Esophagus muscularis mucosa (tissue), 4 donors: ENCODE results near the gene MCF2. TPM values are rescaled to one million over a fixed set of nuclear protein-coding genes. Genes with fewer than 3 reads are reported as not detected.

Source experiments
- DNase-seq: peaks from one replicate; pipeline ENCODE4 v3.0.0-alpha.2; 2017; ENCODE audit errors: extremely low spot score
- H3K27ac ChIP-seq, 4 donors: fragments of 200-600 bp; sonication (generic); replicated peaks in 1 of 4; 1 replicate in 3 of 4; 2 replicates in 1 of 4; pipeline ENCODE4 v1.5.1; 2016 to 2019; ENCODE audit warnings: mild to moderate bottlenecking in 1 of 4
- H3K27me3 ChIP-seq, 4 donors: fragments of 200-600 bp; sonication (generic); one replicate each; pipeline versions ENCODE4 v1.5.1 to v1.6.0; 2016 to 2019
- H3K36me3 ChIP-seq, 4 donors: fragments of 200-600 bp; sonication (generic); one replicate each; pipeline ENCODE4 v1.5.1; 2016 to 2019
- H3K4me1 ChIP-seq, 4 donors: fragments of 200-600 bp; sonication (generic); one replicate each; pipeline ENCODE4 v1.5.1; 2016 to 2019
- H3K4me3 ChIP-seq, 4 donors: fragments of 200-600 bp; sonication (generic); 1 replicate in 2 of 4; 2 replicates in 2 of 4; pipeline ENCODE4 v1.5.1; 2016 to 2019; ENCODE audit warnings: mild to moderate bottlenecking in 4 of 4, moderate library complexity in 1 of 4
- H3K9me3 ChIP-seq, 4 donors: fragments of 200-600 bp; sonication (generic); 1 replicate in 3 of 4; 2 replicates in 1 of 4; pipeline ENCODE4 v1.5.1; 2016 to 2019
- EP300 ChIP-seq: sonication (generic); formaldehyde crosslinking; IDR thresholded peaks from one replicate; pipeline ENCODE4 v1.6.1; 2017; ENCODE audit warnings: antibody characterized with exemption
- POLR2A ChIP-seq: fragments of 450-650 bp; IDR thresholded peaks from one replicate; pipeline ENCODE4 v1.6.1; 2017; ENCODE audit warnings: antibody characterized with exemption, moderate library complexity, mild to moderate bottlenecking, low read depth
- POLR2AphosphoS5 ChIP-seq, 2 donors: sonication (generic); formaldehyde crosslinking; IDR thresholded peaks; one replicate each; pipeline ENCODE4 v1.6.1; 2017; ENCODE audit warnings: antibody characterized with exemption in 2 of 2
- WGBS: methylation state at CpG from one replicate; pipeline ENCODE4 v1.1.5; 2018; 5-methylcytosine and 5-hydroxymethylcytosine counted together
- intact Hi-C: fragments of 100-400 bp; cut with DNase I; formaldehyde crosslinking; loops from one replicate; pipeline ENCODE4 v1.15.1; 2023
- total RNA-seq, 4 donors: library from RNA; depleted of rRNA; stranded (reverse); fragments of >200 nt; gene quantifications; one replicate each; pipeline versions ENCODE4 v1.1.0 to v1.2.1, GENCODE V29; 2016
- TF ChIP-seq, protein P1 (sequence below), 3 experiments: fragments of 200-600 bp in 2 of 3; fragments of 450-650 bp in 1 of 3; sonication (generic) in 2 of 3; IDR thresholded peaks; one replicate each; pipeline ENCODE4 v1.5.1; 2017 to 2019; ENCODE audit warnings: antibody characterized with exemption in 3 of 3, mild to moderate bottlenecking in 2 of 3, moderate library complexity in 1 of 3

Gene MCF2
- total RNA-seq, 4 donors from 2014 or later, result 0.33 to 0.83 (median 0.39) TPM; not detected in 1

DNA sequence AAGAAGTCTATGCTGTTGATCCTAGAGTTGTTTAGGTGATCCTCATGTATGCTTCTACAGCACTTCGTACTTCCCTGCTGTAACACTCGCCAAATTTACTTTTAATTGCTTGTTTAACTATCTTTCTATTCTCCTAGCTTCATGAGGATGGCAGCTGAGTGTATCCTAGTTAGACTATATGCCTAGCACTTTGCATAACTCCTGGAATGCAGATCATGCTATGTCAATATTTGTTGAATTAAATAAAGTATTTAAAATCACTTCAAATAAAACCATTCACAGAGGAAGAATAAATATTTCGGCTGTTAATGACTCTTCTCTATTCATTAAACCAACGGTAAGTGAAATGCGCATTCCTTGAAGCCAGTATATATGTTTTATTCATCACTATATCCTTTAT is 122.4 kb downstream of the MCF2 start:
- no peak for DNase-seq
- 61% methylated on average over 5 of the region's 5 CpGs for WGBS
- intact Hi-C loops, result no loop called here
- H3K27ac ChIP-seq, result no peak overlapping the region
- no peak overlapping the region for H3K4me3 ChIP-seq
- no peaks in the 10 kb centered on the region for H3K36me3 ChIP-seq
- no peaks in the 10 kb centered on the region for H3K27me3 ChIP-seq
- H3K4me1 ChIP-seq, result no peaks in the 10 kb centered on the region
- H3K9me3 ChIP-seq, result no peaks in the 10 kb centered on the region
- TF ChIP-seq EP300, result no peak
- TF ChIP-seq, protein P1, sequence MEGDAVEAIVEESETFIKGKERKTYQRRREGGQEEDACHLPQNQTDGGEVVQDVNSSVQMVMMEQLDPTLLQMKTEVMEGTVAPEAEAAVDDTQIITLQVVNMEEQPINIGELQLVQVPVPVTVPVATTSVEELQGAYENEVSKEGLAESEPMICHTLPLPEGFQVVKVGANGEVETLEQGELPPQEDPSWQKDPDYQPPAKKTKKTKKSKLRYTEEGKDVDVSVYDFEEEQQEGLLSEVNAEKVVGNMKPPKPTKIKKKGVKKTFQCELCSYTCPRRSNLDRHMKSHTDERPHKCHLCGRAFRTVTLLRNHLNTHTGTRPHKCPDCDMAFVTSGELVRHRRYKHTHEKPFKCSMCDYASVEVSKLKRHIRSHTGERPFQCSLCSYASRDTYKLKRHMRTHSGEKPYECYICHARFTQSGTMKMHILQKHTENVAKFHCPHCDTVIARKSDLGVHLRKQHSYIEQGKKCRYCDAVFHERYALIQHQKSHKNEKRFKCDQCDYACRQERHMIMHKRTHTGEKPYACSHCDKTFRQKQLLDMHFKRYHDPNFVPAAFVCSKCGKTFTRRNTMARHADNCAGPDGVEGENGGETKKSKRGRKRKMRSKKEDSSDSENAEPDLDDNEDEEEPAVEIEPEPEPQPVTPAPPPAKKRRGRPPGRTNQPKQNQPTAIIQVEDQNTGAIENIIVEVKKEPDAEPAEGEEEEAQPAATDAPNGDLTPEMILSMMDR (IDR thresholded peaks at IDR 0.05), result no peak
- TF ChIP-seq POLR2A, result no peak
- no peak for TF ChIP-seq POLR2AphosphoS5 (IDR thresholded peaks at IDR 0.05)

DNA sequence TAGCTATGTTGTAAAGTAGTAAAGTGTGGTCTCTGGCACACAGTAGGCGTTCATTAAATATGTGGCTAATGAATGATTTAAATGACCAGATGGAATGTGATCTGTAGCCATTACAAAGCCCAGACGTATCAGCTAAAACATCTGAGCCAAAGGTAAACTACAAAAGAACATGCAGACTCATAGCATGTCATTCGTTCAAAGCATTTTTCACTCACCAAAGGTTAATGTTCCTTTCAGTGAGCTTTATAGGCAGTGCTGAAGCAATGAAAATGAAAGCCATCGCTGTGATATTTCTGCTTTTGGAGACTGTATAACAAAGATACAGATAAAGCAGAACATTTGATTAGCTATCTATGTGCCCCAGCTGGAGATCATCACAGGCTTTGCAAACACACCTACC is 126.9 kb downstream of the MCF2 start:
- TF ChIP-seq POLR2AphosphoS5 (IDR thresholded peaks at IDR 0.05), result no peak
- no peak for TF ChIP-seq EP300
- 38% methylated on average over 4 of the region's 4 CpGs for WGBS
- intact Hi-C loops, result no loop called here

DNA sequence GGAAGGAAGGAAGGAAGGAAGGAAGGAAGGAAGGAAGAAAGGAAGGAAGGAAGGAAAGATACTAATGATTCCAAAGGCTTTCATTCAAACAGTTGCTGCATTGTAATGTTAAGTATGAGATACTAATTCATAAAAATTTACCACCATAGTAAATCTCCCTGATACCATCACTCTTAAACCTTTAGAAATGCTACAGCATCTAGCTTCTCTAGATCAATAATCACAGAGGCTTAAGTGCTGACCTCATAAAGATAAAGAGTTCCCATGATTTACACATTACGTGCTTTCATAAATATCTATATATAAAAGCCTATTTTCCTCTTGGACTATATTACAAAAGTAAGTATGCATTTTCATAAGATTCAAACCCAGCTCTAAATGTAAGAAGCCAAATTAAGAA is 141.0 kb downstream of the MCF2 start:
- intact Hi-C loops, result no loop called here
- no peaks in the 10 kb centered on the region for H3K4me1 ChIP-seq
- no peaks in the 10 kb centered on the region for H3K36me3 ChIP-seq
- DNase-seq, result no peak
- no peak overlapping the region for H3K27ac ChIP-seq
- 86% methylated on average over 1 of the region's 1 CpG for WGBS
- no peak for TF ChIP-seq EP300
- no peak for TF ChIP-seq POLR2A
- TF ChIP-seq, protein P1 (IDR thresholded peaks at IDR 0.05), result no peak
- TF ChIP-seq POLR2AphosphoS5 (IDR thresholded peaks at IDR 0.05), result no peak
- no peaks in the 10 kb centered on the region for H3K9me3 ChIP-seq
- H3K27me3 ChIP-seq, result peaks cover 0 to 7% (median 0%) of the 10 kb centered on the region in 4 donors
- H3K4me3 ChIP-seq, result no peak overlapping the region

More for the DNA sequence above, 126.9 kb downstream of the MCF2 start:
- H3K27ac ChIP-seq, result no peak overlapping the region
- H3K9me3 ChIP-seq, result no peaks in the 10 kb centered on the region
- no peaks in the 10 kb centered on the region for H3K36me3 ChIP-seq
- H3K27me3 ChIP-seq, result no peaks in the 10 kb centered on the region
- H3K4me1 ChIP-seq, result no peaks in the 10 kb centered on the region
- DNase-seq, result no peak
- no peak overlapping the region for H3K4me3 ChIP-seq

DNA sequence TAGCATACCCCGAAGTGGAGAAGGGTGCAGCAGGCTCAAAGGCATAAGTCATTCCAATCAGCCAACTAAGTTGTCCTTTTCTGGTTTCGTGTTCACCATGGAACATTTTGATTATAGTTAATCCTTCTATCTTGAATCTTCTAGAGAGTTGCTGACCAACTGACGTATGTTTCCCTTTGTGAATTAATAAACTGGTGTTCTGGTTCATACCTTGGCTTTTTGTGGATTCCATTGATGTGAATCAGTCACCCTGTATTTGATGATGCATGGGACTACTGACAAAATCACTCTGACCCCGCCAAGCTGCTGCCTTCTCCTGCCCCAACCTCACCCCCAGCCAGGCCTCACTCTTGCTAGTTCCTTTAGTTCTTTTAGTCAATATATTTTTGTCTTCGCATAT is 144.7 kb downstream of the MCF2 start:
- TF ChIP-seq POLR2AphosphoS5 (IDR thresholded peaks at IDR 0.05) (no peak), POLR2A (no peak), EP300 (no peak)
- TF ChIP-seq, protein P1 (IDR thresholded peaks at IDR 0.05), result no peak
- Histone ChIP-seq H3K27ac (no peak overlapping the region), H3K4me1 (no peaks in the 10 kb centered on the region), H3K27me3 (peaks cover 0 to 7% (median 0%) of the 10 kb centered on the region in 4 donors), H3K4me3 (no peak overlapping the region), H3K9me3 (no peaks in the 10 kb centered on the region), H3K36me3 (no peaks in the 10 kb centered on the region)
- intact Hi-C loops, result no loop called here
- no peak for DNase-seq
- WGBS, result 71% methylated on average over 5 of the region's 5 CpGs

DNA sequence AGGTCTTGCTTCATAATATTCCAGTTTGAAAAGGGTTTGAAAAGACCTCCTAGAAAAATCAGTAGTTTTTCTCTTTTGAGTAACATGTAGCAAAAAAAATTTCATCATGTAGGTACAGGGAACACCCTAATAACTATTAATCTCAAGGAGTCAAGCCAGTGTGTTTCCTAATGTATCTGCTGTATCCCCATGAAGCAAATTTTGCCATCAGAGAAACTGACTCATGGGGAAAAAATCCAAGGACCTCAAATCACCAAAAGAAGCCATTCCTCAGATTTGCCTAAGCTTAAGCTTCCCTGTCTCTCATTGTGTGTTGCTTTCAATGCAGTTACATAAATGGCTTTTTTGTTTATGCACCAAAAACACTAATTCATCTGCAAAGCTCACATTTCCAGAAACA is 147.7 kb downstream of the MCF2 start:
- Histone ChIP-seq H3K4me1 (no peaks in the 10 kb centered on the region), H3K36me3 (no peaks in the 10 kb centered on the region), H3K27me3 (peaks cover 0 to 7% (median 0%) of the 10 kb centered on the region in 4 donors), H3K4me3 (no peak overlapping the region), H3K9me3 (no peaks in the 10 kb centered on the region), H3K27ac (no peak overlapping the region)
- DNase-seq, result no peak
- intact Hi-C loops, result no loop called here
- TF ChIP-seq POLR2A (no peak), POLR2AphosphoS5 (IDR thresholded peaks at IDR 0.05) (no peak), EP300 (no peak)
- TF ChIP-seq, protein P1 (IDR thresholded peaks at IDR 0.05), result no peak
